ENCODE measurements around the gene CILP. TPM values are rescaled to one million over a fixed set of nuclear protein-coding genes. Genes with fewer than 3 reads are reported as not detected.
A peak's percentile ranks its signal among the peaks of the same experiment; 100 is the strongest.
"Not testable (repeated sequence)": the region's sequence is repeated elsewhere in the genome, so short reads cannot be mapped to it uniquely, and the experiment has no call there.

Gene CILP
- total RNA-seq, 2 experiments from 2014 or later: not detected

DNA sequence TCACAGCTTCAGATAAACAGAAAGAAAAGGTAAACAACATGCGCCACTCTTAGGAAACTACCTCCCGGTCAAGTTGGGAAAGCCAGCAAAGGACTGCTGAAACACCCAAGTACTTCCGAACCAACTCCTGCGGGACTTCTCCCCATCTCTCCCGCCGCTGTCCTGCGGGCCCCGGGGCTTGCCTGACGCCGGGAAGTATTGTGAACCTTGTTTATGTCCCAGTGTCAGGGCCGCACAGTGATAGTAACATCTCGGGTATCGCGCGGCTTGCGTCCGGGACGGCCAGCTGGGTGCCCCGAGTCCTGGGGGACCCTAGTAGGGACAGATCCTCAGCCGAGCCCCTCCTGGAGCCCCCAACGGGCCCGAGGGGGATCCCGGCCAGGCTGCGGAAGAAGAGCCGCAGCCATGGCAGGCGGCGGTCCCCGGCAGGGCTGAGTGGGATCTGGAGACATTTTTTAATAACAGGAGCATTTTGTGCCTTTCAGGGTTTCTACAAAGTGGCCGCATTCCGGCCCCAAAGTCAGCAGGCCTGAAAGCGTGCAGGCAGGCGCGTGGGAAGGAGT is 26.9 kb downstream of the CILP start:
- intact Hi-C loops (cut with micrococcal nuclease): loop anchor here (2.0 kb wide), 2 partner anchors 156 to 200 kb away; partner anchors contain the start of gene MTFMT
- H3K27ac Mint-ChIP-seq: peak overlapping the region; percentile 94
- peak overlapping the region; percentile 96 for H3K4me3 Mint-ChIP-seq
- peak; percentile 45 for DNase-seq
- H3K9me3 Mint-ChIP-seq: no peaks in the 10 kb centered on the region
- peaks cover 10% of the 10 kb centered on the region for H3K36me3 Mint-ChIP-seq (ENCODE audit: low read depth)
- CTCF ChIA-PET: interaction anchor here (0.6 kb wide), 1 partner anchor 389 kb away, joined by 3 read pairs; no protein-coding TSS in a partner anchor
- no peaks in the 10 kb centered on the region for H3K27me3 Mint-ChIP-seq (ENCODE audit: low read depth)
- H3K4me1 Mint-ChIP-seq (ENCODE audit: low read depth): peaks cover 28% of the 10 kb centered on the region

GRCh38 chr15:65183865-65184159 is 27.5 kb downstream of the CILP start:
- H3K4me3 Mint-ChIP-seq: peak overlapping the region; percentile 96
- H3K27me3 Mint-ChIP-seq (ENCODE audit: low read depth): no peaks in the 10 kb centered on the region
- CTCF ChIA-PET: no interaction called here
- peaks cover 11% of the 10 kb centered on the region for H3K36me3 Mint-ChIP-seq (ENCODE audit: low read depth)
- H3K9me3 Mint-ChIP-seq: no peaks in the 10 kb centered on the region
- no peak for DNase-seq
- intact Hi-C loops (cut with micrococcal nuclease): loop anchor here (2.0 kb wide), 2 partner anchors 155 to 201 kb away; partner anchors contain the start of gene MTFMT
- peaks cover 31% of the 10 kb centered on the region for H3K4me1 Mint-ChIP-seq (ENCODE audit: low read depth)
- H3K27ac Mint-ChIP-seq: peak overlapping the region; percentile 94

DNA sequence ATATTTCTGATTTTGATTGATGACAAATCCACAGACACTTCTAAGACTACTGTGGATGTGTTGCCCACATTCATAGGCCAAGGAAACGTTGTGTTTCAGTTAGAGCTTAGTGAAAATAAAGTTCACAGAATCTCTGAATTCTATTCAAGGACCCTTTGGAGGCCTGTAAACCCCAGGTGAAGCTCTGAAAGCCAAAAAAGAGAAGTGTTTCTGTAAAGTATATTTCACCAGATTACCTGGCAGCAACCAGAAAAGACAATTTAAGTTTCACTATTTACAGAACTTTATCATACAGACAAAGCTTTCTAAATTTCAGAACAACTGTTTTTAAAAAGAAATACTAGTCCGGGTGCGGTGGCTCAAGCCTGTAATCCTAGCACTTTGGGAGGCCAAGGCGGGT is 28.7 kb downstream of the CILP start:
- peak overlapping the region; percentile 96 for H3K4me3 Mint-ChIP-seq
- H3K9me3 Mint-ChIP-seq: no peaks in the 10 kb centered on the region
- H3K4me1 Mint-ChIP-seq (ENCODE audit: low read depth): peaks cover 31% of the 10 kb centered on the region
- no peak overlapping the region for H3K27ac Mint-ChIP-seq
- DNase-seq: no peak
- H3K27me3 Mint-ChIP-seq (ENCODE audit: low read depth): no peaks in the 10 kb centered on the region
- CTCF ChIA-PET: interaction anchor here (0.6 to 1.1 kb wide), 4 partner anchors 8 to 148 kb away, joined by 3 to 4 read pairs (median 3); no protein-coding TSS in a partner anchor
- H3K36me3 Mint-ChIP-seq (ENCODE audit: low read depth): peaks cover 12% of the 10 kb centered on the region
- intact Hi-C loops (cut with micrococcal nuclease): no loop called here

DNA sequence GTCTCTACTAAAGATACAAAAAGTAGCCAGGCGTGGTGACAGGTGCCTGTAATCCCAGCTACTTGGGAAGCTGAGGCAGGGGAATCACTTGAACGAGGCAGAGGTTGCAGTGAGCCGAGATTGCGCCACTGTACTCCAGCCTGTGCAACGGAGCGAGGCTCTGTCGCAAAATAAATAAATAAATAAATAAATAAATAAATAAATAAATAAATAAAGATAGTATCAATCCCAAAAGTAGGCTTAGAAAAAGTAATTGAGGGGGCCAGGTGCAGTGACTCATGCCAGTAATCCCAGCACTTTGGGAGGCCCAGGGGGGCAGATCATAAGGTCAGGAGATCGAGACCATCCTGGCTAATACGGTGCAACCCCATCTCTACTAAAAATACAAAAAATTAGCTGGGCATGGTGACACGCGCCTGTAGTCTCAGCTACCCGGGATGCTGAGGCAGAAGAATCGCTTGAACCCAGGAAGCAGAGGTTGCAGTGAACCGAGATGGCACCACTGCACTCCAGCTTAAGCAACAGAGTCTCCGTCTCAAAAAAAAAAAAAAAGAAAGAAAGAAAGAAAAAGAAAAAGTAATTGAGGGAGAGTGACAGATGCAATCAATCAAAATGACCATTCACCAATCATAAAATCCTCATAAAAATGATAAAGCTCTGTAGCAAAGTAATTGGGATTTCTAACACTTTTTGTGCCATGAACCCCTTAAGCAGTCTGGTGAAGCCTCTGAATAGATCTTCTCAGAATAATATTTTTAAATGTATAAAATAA is 29.5 kb downstream of the CILP start:
- intact Hi-C loops (cut with micrococcal nuclease); H3K27ac Mint-ChIP-seq; H3K9me3 Mint-ChIP-seq; H3K4me3 Mint-ChIP-seq; H3K27me3 Mint-ChIP-seq (ENCODE audit: low read depth); DNase-seq: not testable (repeated sequence)
- CTCF ChIA-PET: interaction anchor here (0.6 to 1.1 kb wide), 4 partner anchors 9 to 148 kb away, joined by 3 to 4 read pairs (median 3); no protein-coding TSS in a partner anchor
- H3K4me1 Mint-ChIP-seq (ENCODE audit: low read depth): peaks cover 31% of the 10 kb centered on the region
- peaks cover 14% of the 10 kb centered on the region for H3K36me3 Mint-ChIP-seq (ENCODE audit: low read depth)

GRCh38 chr15:65180167-65180566 is 31.1 kb downstream of the CILP start:
- Mint-ChIP-seq H3K4me1 (ENCODE audit: low read depth) (peaks cover 26% of the 10 kb centered on the region), H3K4me3 (no peak overlapping the region), H3K27ac (no peak overlapping the region), H3K9me3 (no peaks in the 10 kb centered on the region), H3K36me3 (ENCODE audit: low read depth) (peaks cover 23% of the 10 kb centered on the region), H3K27me3 (ENCODE audit: low read depth) (no peaks in the 10 kb centered on the region)
- no peak for DNase-seq
- intact Hi-C loops (cut with micrococcal nuclease): no loop called here
- CTCF ChIA-PET: interaction anchor here (0.6 to 1.0 kb wide), 2 partner anchors 117 to 158 kb away, joined by 3 to 4 read pairs; no protein-coding TSS in a partner anchor

GRCh38 chr15:65177901-65178300 is 33.4 kb downstream of the CILP start:
- Mint-ChIP-seq H3K27ac (no peak overlapping the region), H3K27me3 (ENCODE audit: low read depth) (no peaks in the 10 kb centered on the region), H3K4me1 (ENCODE audit: low read depth) (peaks cover 22% of the 10 kb centered on the region), H3K36me3 (ENCODE audit: low read depth) (peaks cover 22% of the 10 kb centered on the region), H3K9me3 (no peaks in the 10 kb centered on the region), H3K4me3 (no peak overlapping the region)
- DNase-seq: no peak
- CTCF ChIA-PET: no interaction called here
- intact Hi-C loops (cut with micrococcal nuclease): no loop called here

GRCh38 chr15:65176056-65176455 is 35.2 kb downstream of the CILP start:
- intact Hi-C loops (cut with micrococcal nuclease): no loop called here
- no peaks in the 10 kb centered on the region for H3K9me3 Mint-ChIP-seq
- peaks cover 12% of the 10 kb centered on the region for H3K4me1 Mint-ChIP-seq (ENCODE audit: low read depth)
- CTCF ChIA-PET: no interaction called here
- H3K4me3 Mint-ChIP-seq: no peak overlapping the region
- no peak for DNase-seq
- H3K27me3 Mint-ChIP-seq (ENCODE audit: low read depth): no peaks in the 10 kb centered on the region
- no peak overlapping the region for H3K27ac Mint-ChIP-seq
- H3K36me3 Mint-ChIP-seq (ENCODE audit: low read depth): peaks cover 20% of the 10 kb centered on the region

DNA sequence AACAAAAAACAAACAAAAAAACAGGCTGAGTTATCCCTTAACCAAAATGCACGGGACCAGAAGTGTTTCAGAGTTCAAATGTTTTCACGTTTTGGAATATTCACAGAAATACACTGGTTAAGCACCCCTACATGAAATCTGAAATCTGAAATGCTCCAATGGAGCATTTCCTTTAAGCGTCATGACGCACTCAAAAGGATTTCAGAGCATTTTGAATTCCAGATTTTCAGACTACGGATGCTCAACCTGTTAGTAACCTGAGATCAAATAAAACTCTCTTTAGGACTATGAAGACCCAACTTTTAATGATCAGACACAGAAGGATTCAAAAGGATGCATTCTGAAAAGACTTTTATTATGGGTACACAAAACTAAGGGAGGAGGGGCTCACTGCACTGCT is 35.8 kb downstream of the CILP start:
- Mint-ChIP-seq H3K27ac (no peak overlapping the region), H3K27me3 (ENCODE audit: low read depth) (no peaks in the 10 kb centered on the region), H3K4me1 (ENCODE audit: low read depth) (peaks cover 11% of the 10 kb centered on the region), H3K9me3 (no peaks in the 10 kb centered on the region), H3K4me3 (no peak overlapping the region), H3K36me3 (ENCODE audit: low read depth) (peaks cover 19% of the 10 kb centered on the region)
- DNase-seq: no peak
- CTCF ChIA-PET: no interaction called here
- intact Hi-C loops (cut with micrococcal nuclease): no loop called here

DNA sequence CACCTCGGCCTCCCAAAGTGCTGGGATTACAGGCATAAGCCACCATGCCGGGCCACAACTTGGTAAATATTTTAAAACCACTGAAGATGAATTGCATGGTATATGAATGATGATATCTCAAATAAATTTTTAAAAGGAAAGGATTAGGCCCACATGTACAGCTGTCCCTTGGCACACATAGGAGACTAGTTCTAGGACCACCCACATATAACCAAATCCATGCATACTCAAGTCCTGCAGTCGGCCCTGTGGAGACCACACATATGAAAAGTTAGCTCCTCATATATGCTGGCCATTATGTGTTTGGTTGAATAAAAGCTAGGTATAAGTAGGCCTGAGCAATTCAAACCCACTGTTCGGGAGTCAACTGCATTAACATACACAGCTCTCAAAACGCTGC is 36.8 kb downstream of the CILP start:
- intact Hi-C loops (cut with micrococcal nuclease): no loop called here
- no peak for DNase-seq
- Mint-ChIP-seq H3K27ac (no peak overlapping the region), H3K27me3 (ENCODE audit: low read depth) (no peaks in the 10 kb centered on the region), H3K4me3 (no peak overlapping the region), H3K4me1 (ENCODE audit: low read depth) (peaks cover 6% of the 10 kb centered on the region), H3K9me3 (no peaks in the 10 kb centered on the region), H3K36me3 (ENCODE audit: low read depth) (peaks cover 18% of the 10 kb centered on the region)
- CTCF ChIA-PET: no interaction called here

DNA sequence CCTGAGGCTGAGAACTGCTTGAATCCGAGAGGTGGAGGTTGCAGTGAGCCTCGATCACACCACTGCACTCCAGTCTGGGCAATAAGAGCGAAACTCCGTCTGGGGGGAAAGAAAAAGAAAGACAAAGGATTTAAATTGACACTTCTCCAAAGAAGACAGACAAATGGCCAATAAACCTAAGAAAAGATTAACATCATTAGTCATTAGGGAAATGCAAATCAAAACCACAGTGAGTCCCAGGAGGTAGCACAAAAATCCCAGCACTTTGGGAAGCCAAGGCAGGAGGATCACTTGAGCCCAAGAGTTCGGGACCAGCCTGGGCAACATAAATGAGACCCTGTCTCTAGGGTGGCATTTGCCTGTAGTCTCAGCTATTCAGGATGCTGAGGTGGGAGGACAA is 38.7 kb downstream of the CILP start:
- CTCF ChIA-PET: interaction anchor here (0.7 kb wide), 1 partner anchor 106 kb away, joined by 7 read pairs; no protein-coding TSS in a partner anchor
- no peaks in the 10 kb centered on the region for H3K27me3 Mint-ChIP-seq (ENCODE audit: low read depth)
- intact Hi-C loops (cut with micrococcal nuclease): no loop called here
- H3K4me1 Mint-ChIP-seq (ENCODE audit: low read depth): peaks cover 2% of the 10 kb centered on the region
- H3K27ac Mint-ChIP-seq: no peak overlapping the region
- no peaks in the 10 kb centered on the region for H3K9me3 Mint-ChIP-seq
- DNase-seq: no peak
- H3K4me3 Mint-ChIP-seq: no peak overlapping the region
- peaks cover 17% of the 10 kb centered on the region for H3K36me3 Mint-ChIP-seq (ENCODE audit: low read depth)

GRCh38 chr15:65171428-65171827 is 39.8 kb downstream of the CILP start:
- DNase-seq: no peak

GRCh38 chr15:65165875-65166274 is 45.4 kb downstream of the CILP start:
- CTCF ChIA-PET: interaction anchor here (0.6 kb wide), 1 partner anchor 41 kb away, joined by 3 read pairs; no protein-coding TSS in a partner anchor
- peaks cover 9% of the 10 kb centered on the region for H3K36me3 Mint-ChIP-seq (ENCODE audit: low read depth)

More at GRCh38 chr15:65171428-65171827, 39.8 kb downstream of the CILP start:
- Mint-ChIP-seq H3K27me3 (ENCODE audit: low read depth) (no peaks in the 10 kb centered on the region), H3K9me3 (no peaks in the 10 kb centered on the region), H3K4me3 (no peak overlapping the region), H3K27ac (no peak overlapping the region), H3K36me3 (ENCODE audit: low read depth) (peaks cover 17% of the 10 kb centered on the region), H3K4me1 (ENCODE audit: low read depth) (peaks cover 2% of the 10 kb centered on the region)
- intact Hi-C loops (cut with micrococcal nuclease): no loop called here
- CTCF ChIA-PET: no interaction called here

GRCh38 chr15:65164139-65164538 is 47.1 kb downstream of the CILP start:
- H3K27me3 Mint-ChIP-seq (ENCODE audit: low read depth): no peaks in the 10 kb centered on the region
- CTCF ChIA-PET: interaction anchor here (0.6 to 1.5 kb wide), 2 partner anchors 18 to 107 kb away, joined by 3 to 4 read pairs; no protein-coding TSS in a partner anchor
- H3K27ac Mint-ChIP-seq: no peak overlapping the region
- no peaks in the 10 kb centered on the region for H3K4me1 Mint-ChIP-seq (ENCODE audit: low read depth)
- H3K9me3 Mint-ChIP-seq: no peaks in the 10 kb centered on the region
- intact Hi-C loops (cut with micrococcal nuclease): no loop called here
- H3K36me3 Mint-ChIP-seq (ENCODE audit: low read depth): peaks cover 7% of the 10 kb centered on the region
- no peak overlapping the region for H3K4me3 Mint-ChIP-seq
- DNase-seq: no peak

More at GRCh38 chr15:65165875-65166274, 45.4 kb downstream of the CILP start:
- Mint-ChIP-seq H3K9me3 (no peaks in the 10 kb centered on the region), H3K4me1 (ENCODE audit: low read depth) (no peaks in the 10 kb centered on the region), H3K4me3 (no peak overlapping the region), H3K27ac (no peak overlapping the region), H3K27me3 (ENCODE audit: low read depth) (no peaks in the 10 kb centered on the region)
- intact Hi-C loops (cut with micrococcal nuclease): no loop called here
- DNase-seq: no peak
